Stimulated activated CD8-positive, alpha-beta memory T cell treated with anti-CD3 and anti-CD28 coated beads, Interleukin-4, amount 100 ng/mL, for 1 hour (primary cell): Measurements from ENCODE around the gene POMGNT1.
A peak's percentile ranks its signal among the peaks of the same experiment; 100 is the strongest.

Source experiments
- DNase-seq, 2 donors: peaks; one replicate each; pipeline ENCODE4 v3.0.0-alpha.2; 2020; ENCODE audit warnings: low read depth in 2 of 2, low spot score in 1 of 2

The POMGNT1 gene

GRCh38 chr1:46183926-46184557 is 14.2 kb downstream of the POMGNT1 start:
- DNase-seq, result no peak

- no peak for DNase-seq
Observed at GRCh38 chr1:46183079-46183847, 15.0 kb downstream of the POMGNT1 start.

GRCh38 chr1:46181343-46182260 is 16.6 kb downstream of the POMGNT1 start:
- no peak for DNase-seq

GRCh38 chr1:46180082-46180616 is 18.1 kb downstream of the POMGNT1 start:
- no peak for DNase-seq

- DNase-seq, result peak; percentile 39
Observed at GRCh38 chr1:46179138-46180081, 18.8 kb downstream of the POMGNT1 start.

GRCh38 chr1:46176211-46176865 is 21.9 kb downstream of the POMGNT1 start, which contains the start of gene P3R3URF:
P3R3URF (minus strand) TSS chr1:46176488; CDS start chr1:46176471, 17 bp downstream.
- DNase-seq, result no peak

- DNase-seq, result no peak
Observed at GRCh38 chr1:46175243-46175642, 23.0 kb downstream of the POMGNT1 start.

GRCh38 chr1:46174448-46175231 is 23.6 kb downstream of the POMGNT1 start, which contains the start of gene TSPAN1:
TSPAN1 (plus strand) TSS chr1:46175087; CDS start chr1:46181108, 6,021 bp downstream.
- no peak for DNase-seq

GRCh38 chr1:46173361-46173856 is 24.8 kb downstream of the POMGNT1 start:
- no peak for DNase-seq

- DNase-seq, result no peak
Observed at GRCh38 chr1:46172321-46172720, 25.9 kb downstream of the POMGNT1 start.

- DNase-seq, result no peak
Observed at GRCh38 chr1:46171871-46172270, 26.4 kb downstream of the POMGNT1 start.

- no peak for DNase-seq
Observed at GRCh38 chr1:46171351-46171750, 26.9 kb downstream of the POMGNT1 start.

- no peak for DNase-seq
Observed at GRCh38 chr1:46169811-46170454, 28.3 kb downstream of the POMGNT1 start.

- DNase-seq, result no peak
Observed at GRCh38 chr1:46168477-46168876, 29.8 kb downstream of the POMGNT1 start.

GRCh38 chr1:46166521-46167462 is 31.4 kb downstream of the POMGNT1 start:
- DNase-seq, result no peak

- DNase-seq, result no peak
Observed at GRCh38 chr1:46160212-46160611, 38.0 kb downstream of the POMGNT1 start.

- DNase-seq, result no peak
Observed at GRCh38 chr1:46159516-46159915, 38.7 kb downstream of the POMGNT1 start.
